ENCODE measurements around the gene CPNE6.

DNA sequence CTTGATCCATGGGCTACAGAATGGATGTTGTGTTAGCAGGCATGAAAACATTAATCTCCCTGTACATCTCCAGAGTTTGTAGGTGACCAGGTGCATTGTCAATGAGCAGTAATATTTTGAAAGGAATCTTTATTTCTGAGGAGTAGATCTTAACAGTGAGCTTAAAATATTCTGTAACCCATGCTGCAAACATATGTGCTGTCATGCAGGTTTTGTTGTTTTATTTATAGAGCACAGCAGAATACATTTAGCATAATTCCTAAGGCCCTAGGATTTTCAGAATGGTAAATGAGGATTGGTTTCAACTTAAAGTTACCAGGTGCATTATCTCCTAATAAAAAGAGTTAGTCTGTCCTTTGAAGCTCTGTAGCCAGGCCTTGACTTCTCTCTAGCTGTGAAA, 55.6 kb downstream of the CPNE6 start:
- TF ChIP-seq TAF1 (IDR thresholded peaks at IDR 0.05; ENCODE audit: borderline replicate concordance, low read depth, low read length), result no peak
- TF ChIP-seq POLR2A (IDR thresholded peaks at IDR 0.05; ENCODE audit: low read depth, low read length), result no peak

Data from GM12892 (cell line).